HG02852 (cell line): Measurements from ENCODE around the gene NAT9.

Experiments
- ATAC-seq: cut with Tn5 transposase; IDR thresholded peaks from one replicate; pipeline ENCODE4 v1.9.1; 2021; ENCODE audit warnings: mild to moderate bottlenecking, moderate library complexity; ENCODE audit not compliant: unreplicated experiment

The NAT9 gene

DNA sequence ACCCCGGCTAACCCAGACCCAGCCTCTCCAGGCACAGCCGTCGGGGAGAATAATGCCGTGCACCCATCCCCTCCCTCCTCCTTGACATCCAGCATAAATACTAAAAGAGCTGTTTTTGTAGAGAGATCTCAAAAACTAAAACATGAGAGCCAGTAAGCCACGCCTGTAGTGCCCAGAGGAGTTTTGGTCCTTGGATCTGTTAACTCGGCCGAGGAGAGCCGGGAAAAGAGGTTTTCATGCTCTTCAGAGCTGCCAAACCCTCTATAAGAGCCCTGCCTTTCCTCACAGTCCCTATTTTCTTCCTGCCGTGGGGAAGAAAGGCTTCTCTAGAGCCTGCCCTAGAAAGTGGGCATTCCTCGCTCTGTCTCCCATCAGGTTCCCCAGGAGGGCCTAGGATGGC, 30.2 kb upstream of the NAT9 start:
- no peak for ATAC-seq

DNA sequence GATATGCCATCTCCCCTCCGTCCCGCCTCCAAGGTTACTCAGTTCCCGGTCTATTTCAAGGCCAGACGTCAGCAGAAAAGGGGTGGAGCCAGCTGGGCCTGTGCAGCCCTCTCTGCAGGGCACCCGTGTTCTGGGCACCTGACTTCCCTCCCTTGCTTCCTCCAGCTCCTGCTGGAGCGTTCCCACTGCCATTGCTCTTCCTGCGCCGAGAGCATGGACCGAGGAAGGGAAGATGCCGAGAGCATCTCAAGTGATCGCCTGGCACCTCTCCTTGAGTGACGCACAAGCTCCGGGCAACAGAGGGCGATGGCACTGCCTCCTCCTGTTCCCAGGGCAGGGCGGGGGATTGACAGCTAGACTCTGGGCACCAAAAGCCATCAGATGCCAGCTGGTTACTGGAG, 29.4 kb upstream of the NAT9 start:
- ATAC-seq = no peak

DNA sequence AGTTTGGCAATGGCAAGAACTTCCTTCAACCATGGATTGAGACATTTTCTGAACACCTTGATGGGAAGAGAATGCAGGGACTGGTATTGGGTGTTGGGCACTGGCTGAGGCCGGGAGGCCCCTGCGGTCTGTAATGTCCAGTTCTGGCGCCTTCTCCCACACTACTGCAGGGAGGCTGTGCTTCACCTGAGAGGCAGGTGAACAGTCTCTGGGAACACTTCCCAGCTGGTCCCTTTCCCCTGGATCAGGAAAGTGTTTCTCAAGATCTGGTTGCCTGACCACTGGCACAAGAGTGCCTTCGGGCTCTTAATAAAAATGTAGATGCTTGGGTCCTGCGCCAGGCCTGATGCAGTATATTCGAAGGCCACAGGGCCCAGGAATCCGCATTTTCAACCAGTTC, 28.5 kb upstream of the NAT9 start:
- no peak for ATAC-seq

DNA sequence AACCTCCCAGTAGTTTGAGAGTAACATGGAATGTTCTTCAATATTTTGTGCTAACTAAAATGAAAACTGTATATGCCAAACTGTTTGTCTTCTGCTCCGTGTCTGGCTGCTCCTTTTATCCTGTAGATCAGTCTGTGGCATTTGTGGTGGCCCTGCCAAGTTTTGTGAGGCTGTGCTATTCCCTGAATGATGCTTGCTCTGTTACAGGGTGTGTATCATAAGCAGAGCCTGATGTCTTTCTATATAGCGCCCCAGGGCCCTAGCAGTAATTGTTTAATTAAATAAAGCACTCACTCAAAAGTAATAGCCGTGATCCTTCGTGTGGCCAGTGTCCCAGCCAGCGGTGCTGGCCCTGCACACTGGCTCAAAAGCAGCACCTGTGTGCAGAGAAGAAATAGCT, 27.8 kb upstream of the NAT9 start:
- ATAC-seq = no peak

DNA sequence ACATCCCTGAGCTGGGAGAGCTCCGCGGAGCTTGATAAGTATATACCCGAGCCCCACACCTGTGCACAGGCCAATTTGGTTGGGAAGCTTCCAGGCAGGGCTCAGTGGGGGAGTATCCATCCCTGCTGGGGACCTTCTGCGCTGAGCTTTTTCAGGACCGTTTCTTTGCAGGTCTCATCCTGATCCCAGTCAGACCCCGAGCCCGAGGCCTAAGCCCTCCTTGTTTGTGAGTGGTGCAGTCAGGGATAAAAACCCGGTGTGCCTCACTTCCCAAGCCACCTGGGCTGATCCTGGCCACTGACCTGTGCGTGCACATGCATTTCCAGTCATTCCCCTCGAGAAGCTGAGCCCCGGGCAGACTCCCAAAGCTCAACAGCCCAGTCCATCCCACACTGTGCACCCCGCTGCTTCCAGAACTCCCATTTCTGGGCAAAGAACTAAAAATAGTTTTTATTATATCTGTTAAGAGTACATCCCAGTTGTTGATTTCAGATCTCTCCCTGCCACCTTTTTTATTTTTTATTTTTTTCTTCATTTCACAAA, 27.3 kb upstream of the NAT9 start:
- no peak for ATAC-seq

DNA sequence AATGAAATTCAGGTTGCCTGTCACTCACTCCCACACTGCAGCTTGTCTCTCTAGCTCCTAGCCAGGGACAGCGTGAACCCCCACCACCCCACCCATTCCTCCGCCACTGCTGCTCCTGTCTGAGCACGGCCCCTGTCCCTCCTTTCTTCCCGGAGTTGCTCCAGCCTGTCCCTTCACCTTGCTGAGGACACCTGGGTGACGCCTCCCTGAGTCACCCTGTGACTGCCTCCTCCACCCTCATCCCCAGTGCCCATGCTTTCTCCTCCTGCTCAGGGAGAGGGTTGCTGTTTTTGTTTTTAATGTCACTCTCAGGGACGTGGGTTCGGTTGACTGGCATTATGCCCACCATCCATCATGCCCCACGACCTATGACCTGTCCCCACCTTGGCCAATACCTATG, 25.8 kb upstream of the NAT9 start:
- ATAC-seq = no peak

DNA sequence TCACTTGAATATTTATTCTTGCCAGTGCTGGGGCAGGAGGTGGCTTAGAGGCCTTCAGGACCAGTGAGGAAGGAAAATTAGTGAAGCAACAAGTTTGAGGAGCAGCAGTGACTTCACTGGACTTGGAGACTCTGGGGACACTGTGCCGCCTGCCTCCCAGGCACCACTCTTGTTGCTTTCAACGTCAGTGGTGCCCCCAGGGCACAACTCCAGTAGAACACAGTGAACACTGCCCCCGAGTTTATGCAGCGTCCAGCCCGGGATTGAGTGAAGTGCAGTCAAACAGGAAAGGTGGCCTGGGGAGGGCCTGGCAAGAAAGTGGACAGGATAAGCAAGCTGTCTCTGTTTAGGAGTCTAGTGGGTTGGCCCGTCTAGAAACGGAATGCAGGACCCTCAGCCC, 24.4 kb upstream of the NAT9 start:
- ATAC-seq = no peak

DNA sequence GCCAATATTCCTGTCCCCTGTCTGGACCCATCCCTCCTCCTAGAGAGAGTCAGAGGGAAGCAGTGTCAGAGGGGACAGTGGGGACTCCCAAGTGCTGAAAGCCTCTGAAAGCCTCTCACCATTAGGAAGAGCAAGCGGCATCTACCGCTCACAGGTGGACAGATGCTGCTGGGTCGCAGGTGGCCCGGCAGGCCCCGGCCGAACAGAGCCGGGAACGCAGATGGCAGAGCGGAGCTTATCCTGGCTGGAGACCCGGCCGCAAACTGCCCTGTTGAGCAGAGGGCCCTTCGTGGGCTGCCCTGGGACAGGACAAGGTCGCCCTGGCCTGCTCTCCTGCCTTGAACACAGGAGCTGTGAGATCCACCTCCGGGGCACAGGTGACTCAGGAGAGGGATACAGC, 23.0 kb upstream of the NAT9 start:
- no peak for ATAC-seq

DNA sequence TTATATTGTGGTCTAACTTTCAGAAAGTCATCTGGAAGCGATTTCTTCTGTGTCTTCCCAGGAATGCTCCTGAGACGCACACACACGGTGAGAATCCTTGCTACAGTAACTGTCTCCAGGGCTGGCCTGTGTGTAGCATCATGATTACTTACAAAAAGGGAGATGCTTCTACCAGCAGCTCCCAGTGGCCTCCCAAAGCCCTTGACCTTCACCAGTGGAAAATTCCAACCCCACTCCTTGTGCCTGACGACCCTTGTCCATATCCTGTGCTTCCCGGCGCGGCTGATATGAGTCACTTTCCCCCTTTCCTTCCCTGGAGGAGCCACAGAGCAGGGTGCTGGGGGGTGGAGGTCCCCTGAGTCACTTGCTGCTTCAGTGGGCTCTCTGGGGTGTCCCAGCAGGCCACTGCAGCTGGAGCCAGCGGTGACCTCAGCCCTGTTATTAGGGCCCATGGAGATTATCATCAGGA, 22.1 kb upstream of the NAT9 start:
- no peak for ATAC-seq

DNA sequence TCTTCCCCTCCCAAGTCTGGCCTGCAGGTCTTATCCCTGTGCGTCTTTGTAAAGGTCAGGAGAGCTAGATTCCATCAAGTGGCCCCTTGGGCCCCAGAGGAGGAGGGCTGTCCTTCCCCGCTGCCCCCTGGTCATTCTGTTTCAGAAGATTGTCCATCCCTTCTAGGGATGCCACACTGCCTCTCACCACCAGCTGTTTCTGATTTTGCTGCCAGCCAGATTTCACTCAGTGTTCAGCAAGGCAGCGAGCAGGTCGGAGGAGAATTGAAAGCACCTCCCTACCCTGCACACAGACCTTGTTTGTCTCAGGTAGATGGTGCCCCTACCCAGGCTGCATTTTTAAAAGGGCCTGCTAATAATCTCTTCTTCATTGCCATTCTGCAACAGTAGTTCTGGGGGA, 21.7 kb upstream of the NAT9 start:
- ATAC-seq = no peak

DNA sequence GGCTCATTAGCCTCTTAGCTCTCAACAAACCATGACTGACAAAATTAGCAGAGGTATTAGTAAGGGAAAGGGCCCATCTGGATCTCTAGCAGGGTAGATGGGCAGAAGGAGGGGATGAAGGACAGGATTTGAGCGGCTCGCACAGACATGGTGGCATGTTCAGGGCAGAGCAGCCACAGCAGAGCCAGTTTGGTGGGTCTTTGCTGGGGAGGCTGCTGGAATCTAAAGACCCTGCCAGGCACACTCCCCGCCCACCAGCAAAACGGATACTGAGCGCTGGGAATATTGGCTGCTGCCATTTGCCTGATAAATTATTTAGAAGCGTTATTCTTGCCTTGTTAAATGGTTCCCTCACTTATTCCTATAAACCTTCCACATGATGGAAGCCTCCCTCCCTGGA, 20.7 kb upstream of the NAT9 start:
- no peak for ATAC-seq

DNA sequence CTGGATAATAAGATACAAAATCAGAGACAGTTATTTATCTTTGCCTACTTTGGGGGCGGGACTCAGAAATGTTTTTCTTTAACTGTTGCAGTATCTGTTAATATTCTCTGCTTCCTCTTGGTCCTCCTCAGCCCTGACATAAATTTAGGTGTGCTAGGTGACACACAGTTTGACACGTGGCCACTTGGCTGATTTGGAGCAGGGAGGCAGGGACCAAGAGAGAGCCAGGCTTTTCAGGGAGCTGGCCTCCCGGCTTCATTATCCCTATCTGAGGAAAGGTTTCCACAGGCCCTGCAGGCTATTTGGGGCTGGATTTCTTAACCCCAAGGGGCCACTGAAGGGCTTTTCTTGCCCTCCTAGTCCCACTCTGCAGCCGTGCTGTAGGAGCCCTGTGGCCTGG, 20.1 kb upstream of the NAT9 start:
- no peak for ATAC-seq

DNA sequence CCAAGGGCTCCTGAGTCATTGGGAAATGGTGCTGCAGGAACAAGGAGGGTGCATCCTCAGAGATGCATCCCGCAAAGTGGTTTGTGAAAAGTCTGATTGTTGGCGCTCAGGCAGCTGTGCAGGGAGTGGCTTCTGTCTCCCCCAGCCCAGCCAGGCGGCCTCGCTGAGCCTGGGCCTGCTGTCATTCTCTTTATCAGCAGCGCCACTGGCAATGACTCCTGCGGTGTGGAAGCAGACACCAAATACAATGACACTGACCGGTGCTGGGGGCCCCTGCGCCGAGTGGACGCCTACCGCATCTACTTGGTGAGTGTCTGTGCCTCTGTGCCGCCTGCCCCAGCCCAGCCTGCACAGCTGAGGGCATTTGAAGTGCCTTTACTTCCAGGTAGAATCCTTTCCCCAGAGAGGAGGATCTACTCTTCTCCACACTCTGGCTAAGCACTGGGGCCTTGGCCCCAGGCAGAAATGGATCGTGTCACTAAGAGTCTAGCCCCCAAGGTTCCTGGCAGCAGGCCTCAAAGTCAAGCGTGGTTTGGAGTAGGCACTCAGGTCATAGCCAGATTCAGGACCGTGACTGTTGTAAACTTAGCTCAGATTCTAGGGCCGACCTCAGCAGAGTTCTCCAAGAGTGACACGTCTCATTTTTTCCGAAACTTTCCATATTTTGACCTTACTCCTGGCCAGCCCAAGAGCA, 19.3 kb upstream of the NAT9 start:
- no peak for ATAC-seq

DNA sequence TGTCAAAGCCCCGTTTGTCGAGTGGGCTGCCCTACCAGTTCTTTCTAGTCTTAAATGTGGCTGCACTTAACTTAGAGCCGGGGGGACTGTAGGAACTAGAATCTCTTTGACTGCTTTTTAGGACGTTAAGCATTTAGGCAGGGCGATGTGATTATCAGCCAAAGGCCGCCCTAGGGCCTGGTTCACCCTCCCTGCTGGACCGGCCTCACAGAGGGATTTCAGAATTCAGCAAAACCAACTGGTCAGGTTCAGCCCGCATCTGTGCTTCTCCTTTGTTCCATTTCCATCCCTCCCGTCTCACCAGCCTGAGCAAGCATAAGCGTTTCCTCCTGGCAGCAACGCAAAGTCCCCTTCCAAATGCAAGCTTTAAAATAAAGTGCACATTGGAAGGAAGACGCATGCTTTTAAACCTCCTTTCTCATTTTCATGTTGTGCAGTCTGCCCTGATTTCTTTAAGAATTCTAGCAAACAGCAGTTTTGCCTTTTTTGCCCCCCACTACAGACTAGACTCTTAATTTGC, 16.5 kb upstream of the NAT9 start:
- ATAC-seq = no peak

DNA sequence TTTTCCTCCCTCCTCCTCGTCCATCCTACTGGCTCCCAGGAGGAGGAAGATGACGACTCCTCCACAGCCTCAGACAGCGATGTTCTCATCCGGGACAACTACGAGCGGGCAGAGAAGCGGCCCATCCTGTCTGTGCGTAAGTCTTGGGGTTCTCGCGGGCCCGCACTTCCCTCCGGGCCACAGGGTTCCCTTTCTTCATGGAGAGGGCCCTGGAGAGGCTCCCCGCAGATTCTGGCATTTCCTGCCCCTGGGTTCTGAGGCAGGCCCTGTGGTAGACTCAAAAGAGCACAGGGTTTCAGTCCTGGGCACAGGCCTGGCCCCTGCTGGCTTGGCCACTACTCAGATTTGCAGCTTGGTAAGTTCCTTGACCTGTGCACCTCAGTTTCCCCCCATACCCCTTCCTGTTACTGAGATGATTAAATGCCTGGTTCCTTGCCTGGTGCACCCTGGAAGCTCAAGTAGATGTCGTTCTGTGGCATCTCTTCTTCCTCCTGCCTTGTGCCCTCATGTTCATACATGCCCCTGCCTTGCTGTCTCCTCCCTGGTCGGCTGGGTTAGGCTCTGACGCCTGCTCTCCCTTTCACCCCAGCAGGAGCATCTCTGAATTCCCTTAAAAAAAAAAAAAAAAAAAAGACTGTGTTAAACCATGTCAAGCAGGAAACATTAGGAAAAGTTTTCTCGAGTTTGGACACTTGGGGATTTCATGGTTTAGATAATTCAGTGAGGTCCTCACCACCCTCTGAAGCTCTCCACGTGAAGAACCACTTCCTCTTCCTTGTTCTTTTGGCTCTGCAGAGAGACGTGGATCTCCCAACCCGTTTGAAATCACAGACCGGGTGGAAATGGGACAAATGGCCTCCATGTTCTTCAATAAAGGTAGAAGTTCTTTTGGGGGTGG, 14.3 kb upstream of the NAT9 start:
- ATAC-seq = no peak

DNA sequence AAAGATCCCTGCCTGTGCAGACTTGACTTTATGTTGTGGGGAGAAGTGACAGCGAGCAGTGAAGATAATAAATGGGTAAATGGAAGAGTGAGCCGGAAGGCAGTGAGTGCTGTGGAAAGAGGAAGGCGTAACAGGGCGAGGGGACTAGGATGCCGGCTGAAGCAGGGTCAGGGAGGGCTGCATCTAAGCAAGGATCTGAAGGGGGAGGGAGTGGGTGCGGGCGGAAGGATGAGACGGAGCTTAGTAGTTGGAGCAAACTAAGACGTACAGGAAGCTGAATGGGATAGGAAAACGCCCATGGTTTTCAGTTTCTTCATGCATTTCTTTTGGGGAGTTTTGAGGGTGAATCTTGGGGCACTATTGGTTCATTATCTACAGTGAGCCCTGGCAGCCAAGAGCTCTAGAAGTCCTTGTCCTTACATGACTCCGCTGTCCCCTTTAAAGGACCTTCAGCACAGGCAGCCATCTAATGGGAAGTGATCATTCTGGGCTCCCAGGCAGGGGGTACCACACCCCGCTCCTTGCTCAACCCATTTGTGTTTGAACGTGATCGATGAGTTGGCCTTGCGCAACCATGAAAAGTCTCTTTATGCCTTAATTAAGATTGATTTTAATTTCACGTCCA, 10.4 kb upstream of the NAT9 start:
- ATAC-seq = no peak

DNA sequence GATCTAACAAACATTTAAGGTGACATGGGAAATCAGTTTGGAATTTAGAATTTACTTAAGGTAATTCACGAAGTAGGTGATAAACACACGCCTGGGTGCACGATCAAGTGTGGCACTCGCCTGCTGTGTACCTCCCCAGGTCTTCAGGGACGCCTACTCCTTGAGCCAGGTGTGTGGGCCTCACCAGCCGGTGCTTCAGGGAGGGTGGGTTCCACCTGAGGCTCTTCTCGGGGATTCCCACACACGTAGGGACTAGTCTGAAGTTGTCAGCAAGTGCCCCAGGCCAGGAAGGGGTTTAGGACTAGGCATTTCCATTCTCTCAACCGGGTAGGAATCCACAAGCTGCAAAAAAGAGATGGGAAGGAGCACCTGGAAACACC, 9.8 kb upstream of the NAT9 start:
- no peak for ATAC-seq

DNA sequence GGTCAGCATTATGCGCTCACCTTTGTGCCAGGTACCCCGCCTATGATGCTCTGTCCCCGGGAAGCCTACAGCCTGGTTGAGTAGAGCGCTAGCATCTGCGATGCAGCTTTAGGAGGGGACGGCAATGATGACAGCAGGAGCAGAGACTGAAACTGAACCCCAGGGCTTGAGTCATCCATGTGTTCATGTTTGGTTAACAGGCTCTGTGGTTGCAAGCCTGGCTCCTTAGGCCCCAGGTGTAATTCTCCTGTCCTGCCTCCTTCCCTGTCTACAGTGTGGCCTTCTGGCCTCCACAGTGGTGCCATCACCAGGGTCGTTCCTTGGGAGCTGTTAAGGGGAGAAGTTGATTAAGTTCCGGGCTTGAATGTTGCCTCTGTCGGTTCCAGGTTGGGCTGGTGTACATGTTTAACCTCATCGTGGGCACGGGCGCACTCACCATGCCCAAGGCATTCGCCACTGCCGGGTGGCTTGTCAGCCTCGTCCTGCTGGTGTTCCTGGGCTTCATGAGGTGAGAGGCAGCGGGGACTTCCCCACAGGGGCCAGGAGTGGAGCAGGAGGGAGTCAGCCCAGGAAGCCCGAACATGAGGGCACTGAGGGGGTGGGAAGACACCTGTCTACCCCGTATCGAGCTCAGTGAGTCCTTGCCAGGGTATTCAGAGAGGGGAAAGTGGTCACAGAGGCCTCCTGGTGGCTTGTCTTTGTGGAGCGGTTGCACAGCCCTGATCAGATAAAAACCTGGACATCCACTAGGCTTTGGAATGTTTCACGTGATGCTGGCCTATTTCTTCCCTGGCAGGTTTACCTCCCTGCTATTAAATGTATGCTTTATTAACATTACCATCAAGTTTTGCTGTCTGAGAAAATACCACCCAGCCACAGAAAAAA, 9.2 kb upstream of the NAT9 start:
- ATAC-seq = no peak

DNA sequence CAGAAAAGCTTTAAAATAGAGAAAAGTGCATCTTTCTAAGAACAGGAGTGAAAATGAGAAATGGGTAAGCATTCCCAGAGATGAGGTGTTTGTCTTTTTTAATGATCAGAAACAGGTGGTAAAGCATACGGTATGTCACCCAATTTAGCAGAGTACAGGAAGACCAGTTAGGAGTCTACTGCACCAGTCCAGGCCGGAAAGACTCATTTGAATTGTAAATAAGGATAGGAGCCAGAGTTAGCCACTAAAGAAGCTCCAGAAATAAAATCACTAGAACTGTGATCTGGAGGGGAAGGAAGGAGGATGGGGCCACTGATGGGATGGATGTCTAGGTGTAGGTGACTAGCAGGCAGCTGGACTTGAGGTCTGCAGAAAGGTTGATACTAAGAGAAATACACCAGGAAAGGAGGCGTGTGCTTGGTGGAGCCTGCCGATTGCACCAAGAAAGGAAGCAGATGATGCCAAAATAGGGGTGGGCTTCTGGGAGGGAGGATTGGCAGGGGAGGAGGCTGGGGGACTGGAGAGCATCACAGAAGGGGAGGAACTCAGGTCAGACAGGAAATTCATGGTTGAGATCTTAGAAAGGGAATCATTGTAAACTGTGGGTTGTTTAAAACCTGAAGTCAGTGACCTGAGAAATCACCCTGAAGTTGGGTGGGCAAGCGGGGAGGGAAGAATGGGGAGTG, 8.1 kb upstream of the NAT9 start:
- ATAC-seq = no peak

DNA sequence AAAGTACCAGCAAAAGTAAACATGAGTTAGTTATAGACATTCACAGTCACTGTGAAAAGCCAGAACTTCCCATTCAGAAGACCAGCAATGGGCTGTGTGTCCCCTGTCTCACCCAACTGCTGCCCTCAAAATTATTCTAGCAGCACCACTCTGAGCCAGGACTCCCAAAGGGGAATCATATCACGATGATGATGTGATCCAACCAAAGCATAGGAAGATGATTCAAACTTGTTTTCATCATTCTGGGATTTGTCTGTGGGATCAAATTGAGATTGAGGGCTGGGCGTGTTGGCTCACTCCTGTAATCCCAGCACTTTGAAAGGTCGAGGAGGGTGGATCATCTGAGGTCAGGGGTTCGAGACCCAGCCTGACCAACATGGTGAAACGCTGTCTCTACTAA, 6.4 kb upstream of the NAT9 start:
- no peak for ATAC-seq
